Omental fat pad (tissue), 4 donors: Measurements from ENCODE around the gene THRB. TPM values are rescaled to one million over a fixed set of nuclear protein-coding genes. Genes with fewer than 3 reads are reported as not detected.

ENCODE experiments used
- ATAC-seq: fragments of 150-250 bp; one replicate; pipeline ENCODE4 v1.9.1; 2016; ENCODE audit warnings: mild to moderate bottlenecking, moderate library complexity; ENCODE audit not compliant: low FRiP score
- DNase-seq: peaks from one replicate; pipeline ENCODE4 v3.0.0-alpha.2; 2019; ENCODE audit warnings: low spot score
- total RNA-seq, 4 donors: library from RNA; depleted of rRNA; stranded (reverse); fragments of >200 nt; gene quantifications; one replicate each; pipeline ENCODE4 v1.1.0, GENCODE V29; 2016
- TF ChIP-seq, protein P1 (sequence below), 3 donors: fragments of 450-650 bp; IDR thresholded peaks; one replicate each; pipeline ENCODE4 v1.5.1; 2016 to 2017; ENCODE audit warnings: antibody characterized with exemption in 3 of 3, mild to moderate bottlenecking in 3 of 3, moderate library complexity in 2 of 3

The THRB gene
- total RNA-seq, 4 donors from 2014 or later = 18.6 to 28.0 (median 23.9) TPM

DNA sequence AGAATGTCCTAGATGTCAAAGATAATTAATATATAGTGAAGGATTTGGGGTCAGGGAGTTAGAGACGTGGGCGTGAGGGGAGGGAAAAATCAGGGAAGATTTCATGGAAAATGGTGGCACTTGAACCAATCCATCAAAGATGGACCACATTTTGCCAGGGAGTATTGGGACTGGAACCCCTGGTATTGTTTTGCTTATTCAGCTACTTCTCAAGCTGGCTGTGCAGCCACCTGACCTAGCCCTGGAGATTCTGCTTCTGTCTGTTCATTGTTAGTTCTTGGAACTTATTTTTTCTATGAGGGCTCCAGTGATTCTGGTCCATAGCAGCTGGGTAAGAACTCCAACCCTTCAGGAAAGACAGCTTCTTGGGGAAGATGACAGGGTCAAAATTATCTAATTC, 3.3 kb upstream of the THRB start:
- ATAC-seq = no peak
- DNase-seq = no peak
- TF ChIP-seq, protein P1, sequence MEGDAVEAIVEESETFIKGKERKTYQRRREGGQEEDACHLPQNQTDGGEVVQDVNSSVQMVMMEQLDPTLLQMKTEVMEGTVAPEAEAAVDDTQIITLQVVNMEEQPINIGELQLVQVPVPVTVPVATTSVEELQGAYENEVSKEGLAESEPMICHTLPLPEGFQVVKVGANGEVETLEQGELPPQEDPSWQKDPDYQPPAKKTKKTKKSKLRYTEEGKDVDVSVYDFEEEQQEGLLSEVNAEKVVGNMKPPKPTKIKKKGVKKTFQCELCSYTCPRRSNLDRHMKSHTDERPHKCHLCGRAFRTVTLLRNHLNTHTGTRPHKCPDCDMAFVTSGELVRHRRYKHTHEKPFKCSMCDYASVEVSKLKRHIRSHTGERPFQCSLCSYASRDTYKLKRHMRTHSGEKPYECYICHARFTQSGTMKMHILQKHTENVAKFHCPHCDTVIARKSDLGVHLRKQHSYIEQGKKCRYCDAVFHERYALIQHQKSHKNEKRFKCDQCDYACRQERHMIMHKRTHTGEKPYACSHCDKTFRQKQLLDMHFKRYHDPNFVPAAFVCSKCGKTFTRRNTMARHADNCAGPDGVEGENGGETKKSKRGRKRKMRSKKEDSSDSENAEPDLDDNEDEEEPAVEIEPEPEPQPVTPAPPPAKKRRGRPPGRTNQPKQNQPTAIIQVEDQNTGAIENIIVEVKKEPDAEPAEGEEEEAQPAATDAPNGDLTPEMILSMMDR (IDR thresholded peaks at IDR 0.05) = no peak

DNA sequence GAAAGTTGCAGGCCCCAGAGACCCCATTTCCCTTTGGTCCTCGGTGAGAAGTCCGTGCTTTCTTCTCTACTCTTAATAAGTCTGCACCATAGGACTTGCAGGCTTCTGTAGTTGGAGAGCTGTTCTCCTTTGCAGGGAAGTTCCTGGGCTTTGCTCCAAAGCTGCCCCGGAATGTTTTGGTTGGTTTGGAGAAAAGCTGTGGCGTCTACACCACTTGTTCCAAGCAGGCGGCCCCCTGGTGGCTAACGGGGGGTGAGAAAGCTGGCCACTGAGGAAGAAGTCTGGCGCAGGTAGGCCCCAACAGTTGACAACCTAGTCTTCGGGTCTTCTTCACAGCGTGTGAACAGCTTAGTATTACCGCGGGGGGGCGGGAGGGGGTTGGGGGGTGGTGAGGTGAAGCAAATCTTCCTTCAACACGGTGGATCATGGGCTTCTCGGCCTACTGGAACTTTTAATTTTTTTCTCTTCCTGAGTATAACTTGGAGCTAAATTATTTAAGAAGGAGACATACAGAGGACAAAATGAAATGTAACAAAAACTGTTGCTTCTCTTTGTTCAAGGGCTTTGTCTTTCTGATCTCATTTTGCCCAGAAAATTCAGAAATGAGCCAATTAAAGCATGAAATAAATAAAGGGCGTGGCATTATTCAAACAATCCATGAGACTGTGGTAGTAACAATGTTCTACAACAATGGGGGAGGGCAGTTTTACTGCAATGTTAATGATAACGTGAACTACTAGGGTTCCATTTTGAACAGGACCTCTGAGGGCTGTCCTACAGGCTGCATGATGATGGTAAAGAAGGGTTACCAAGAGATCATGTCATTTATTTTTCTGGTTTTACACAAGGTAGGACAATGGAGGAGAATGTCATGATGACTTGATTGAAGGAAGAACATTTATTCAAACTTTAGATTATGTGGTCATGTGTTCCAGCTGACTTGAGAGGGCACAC, 2.2 kb upstream of the THRB start:
- ATAC-seq (no peak), DNase-seq (peak; percentile 29)
- TF ChIP-seq, protein P1 (IDR thresholded peaks at IDR 0.05) = no peak

DNA sequence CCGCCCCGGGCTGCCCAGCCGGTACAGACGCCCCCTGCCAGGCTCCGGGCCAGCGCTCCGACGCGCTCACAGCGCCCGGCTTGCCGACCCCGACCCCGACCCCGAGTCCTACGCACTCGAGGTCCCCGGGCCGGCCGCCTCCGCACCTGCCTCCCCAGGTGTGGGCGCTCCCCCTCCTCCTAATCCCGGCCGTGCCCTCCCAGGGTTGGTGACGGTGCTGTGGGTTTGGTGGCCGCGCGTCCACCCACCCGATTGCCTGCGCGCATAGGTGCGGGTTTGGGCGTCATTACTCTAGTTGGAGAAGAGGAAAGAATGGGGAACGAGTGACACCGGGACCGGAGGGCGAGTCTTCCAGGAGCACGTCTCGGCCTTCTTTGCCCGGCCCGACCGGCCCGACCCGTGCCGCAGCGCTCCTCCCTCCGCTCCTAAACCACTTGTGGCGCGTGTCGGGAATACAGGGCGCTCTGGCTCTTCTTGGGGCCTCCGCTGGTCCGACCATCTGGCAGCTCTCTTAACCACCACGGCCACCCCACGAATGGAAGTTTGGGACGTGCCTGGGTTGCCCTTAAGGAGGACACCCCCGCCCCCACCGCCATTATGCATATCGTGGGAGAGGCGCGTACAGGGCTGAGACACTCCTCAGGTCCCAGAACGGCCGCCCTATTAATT, 810 bp upstream of the THRB start:
- ATAC-seq = peak; percentile 33
- DNase-seq = no peak
- TF ChIP-seq, protein P1 (IDR thresholded peaks at IDR 0.05) = no peak

DNA sequence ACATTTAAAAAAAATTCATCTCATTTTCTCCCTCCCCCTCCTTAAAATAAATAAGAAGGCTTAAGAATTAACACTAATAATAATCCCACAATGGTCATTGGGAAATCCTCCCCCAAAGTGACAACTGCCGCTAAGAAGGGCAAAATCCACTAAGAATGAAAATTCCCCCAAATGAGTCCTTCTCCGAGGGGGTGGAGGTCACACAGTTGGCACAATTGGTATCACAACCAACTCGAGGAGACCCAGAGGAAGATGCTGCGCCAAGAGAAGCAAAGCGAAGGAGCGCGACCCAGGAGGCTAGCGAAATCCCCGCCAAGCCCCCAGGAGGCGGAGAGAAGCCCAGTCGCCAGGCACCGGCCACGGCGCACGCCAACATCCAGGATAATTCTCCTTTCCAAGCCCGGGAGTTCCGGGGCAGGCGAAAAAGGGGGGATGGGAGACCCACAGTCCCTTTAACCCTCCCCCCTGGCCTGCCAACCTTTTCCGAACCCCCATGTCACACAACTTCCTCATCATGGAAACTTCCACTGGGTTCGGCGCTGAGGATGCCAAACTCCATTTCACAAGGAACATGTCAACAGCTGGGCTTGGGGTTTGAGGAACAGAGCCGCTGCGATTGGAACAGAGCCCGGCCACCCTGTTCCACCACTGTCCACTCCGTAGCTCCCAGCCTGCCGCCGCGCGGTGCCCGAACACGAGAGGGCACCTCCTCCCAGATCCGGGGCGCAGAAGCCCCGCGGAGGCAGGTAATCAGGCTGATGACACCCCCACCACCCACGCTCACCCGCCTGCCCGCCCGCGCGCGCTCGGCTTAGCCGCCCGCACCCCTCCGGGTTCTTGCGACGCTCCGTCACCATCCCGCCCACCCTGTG, 668 bp downstream of the THRB start:
- TF ChIP-seq, protein P1 (IDR thresholded peaks at IDR 0.05) = no peak
- peak; percentile 56 for ATAC-seq
- DNase-seq = peak; percentile 39

DNA sequence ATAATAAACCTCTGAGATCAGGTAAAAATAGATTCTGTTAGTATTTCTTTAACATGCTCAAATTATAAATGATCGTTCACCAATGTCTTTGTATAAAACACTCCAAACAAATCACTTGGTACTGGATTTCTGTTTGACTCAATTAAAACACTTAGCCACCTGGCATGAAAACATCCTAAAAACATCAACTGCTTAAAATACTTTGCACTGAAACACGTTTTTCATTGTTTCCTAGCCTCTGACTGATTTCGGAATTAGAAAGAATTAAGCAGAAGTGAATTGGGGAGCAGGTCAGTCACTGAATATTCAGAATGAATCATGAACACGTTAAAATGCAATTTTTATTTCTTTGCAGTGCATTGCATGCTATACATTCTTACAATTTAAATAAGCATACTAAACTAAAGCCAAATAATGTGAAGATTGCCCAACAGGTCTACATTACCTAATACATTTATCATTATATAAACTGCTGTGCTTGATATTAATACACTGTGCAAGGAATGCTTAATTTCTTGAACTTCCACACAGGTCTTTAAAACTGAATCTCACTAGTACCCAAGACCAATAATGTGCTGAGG, 1.6 kb downstream of the THRB start:
- no peak for DNase-seq
- no peak for ATAC-seq
- TF ChIP-seq, protein P1 (IDR thresholded peaks at IDR 0.05) = no peak

DNA sequence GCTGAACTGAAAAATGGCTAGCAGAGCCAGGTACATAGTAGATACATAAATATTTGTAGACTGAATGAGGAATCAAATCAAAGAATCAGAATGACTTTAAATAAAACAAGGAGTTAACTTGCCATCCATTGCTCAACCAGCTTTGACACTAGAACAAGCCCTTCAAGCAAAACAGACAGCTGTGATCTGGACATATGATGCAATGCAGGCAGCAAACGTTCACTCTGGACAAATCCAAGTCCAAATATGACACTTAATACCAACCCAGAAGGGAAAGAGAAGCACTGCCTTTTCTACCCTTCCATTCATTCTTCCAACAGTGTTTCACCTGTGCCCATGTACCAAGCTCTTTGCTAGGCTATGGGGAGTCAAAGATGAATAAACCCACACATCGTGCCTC, 4.5 kb downstream of the THRB start:
- TF ChIP-seq, protein P1 (IDR thresholded peaks at IDR 0.05) = no peak
- DNase-seq = no peak
- ATAC-seq = no peak
